A549 (cell line): ENCODE data around the gene NANOS3. TPM values are rescaled to one million over a fixed set of nuclear protein-coding genes. Genes with fewer than 3 reads are reported as not detected.

ENCODE experiments used
- ATAC-seq, 2 experiments: fragments of 200-7000 bp in 1 of 2; fragments of >200 bp in 1 of 2; cut with Nextera tagmentation in 1 of 2; cut with Tn5 transposase in 1 of 2; 3 replicates each; pipeline versions ENCODE4 v1.8.0 to v1.9.1; 2018 to 2020; ENCODE audit warnings: mild to moderate bottlenecking in 1 of 2, moderate library complexity in 1 of 2
- CTCF ChIA-PET: fragments of 300-600 bp; sonication (Branson Sonifier 250); formaldehyde crosslinking; extraction: SDS; loops from one replicate; lab custom pipeline; 2021; ENCODE audit warnings: antibody characterized with exemption, inconsistent platforms; lab: Yijun Ruan, JAX
- POLR2A ChIA-PET: fragments of 350-600 bp; formaldehyde crosslinking; extraction: SDS; loops from one replicate; lab custom pipeline; 2021; ENCODE audit warnings: antibody characterized with exemption, inconsistent platforms; lab: Yijun Ruan, JAX
- DNase-seq, 2 experiments: peaks; one replicate each; pipeline versions ENCODE4 v3.0.0 to v3.0.0-alpha.2; 2011 to 2016; ENCODE audit warnings: low read depth in 1 of 2, low spot score in 1 of 2
- FAIRE-seq: peaks from 2 replicates; lab custom pipeline; 2011; peaks lifted over from hg19 to GRCh38; lab: Jason Lieb, UNC
- H3K27ac ChIP-seq, 2 experiments: fragments of >200 bp; sonication (Bioruptor Twin); formaldehyde crosslinking; 3 replicates each; pipeline ENCODE4 v1.5.1; 2016 to 2017
- H3K4me1 ChIP-seq: fragments of >200 bp; sonication (Bioruptor Twin); formaldehyde crosslinking; 3 replicates; pipeline ENCODE4 v1.6.1; 2016
- H3K4me2 ChIP-seq: fragments of >200 bp; sonication (Bioruptor Twin); formaldehyde crosslinking; 3 replicates; pipeline ENCODE4 v1.6.1; 2016
- H3K4me3 ChIP-seq: fragments of >200 bp; sonication (Bioruptor Twin); formaldehyde crosslinking; 3 replicates; pipeline ENCODE4 v1.5.1; 2016
- H3K9me3 ChIP-seq: fragments of >200 bp; sonication (Bioruptor Twin); formaldehyde crosslinking; 3 replicates; pipeline ENCODE4 v1.6.1; 2016
- BHLHE40 ChIP-seq: IDR thresholded peaks from 2 replicates; pipeline ENCODE4 v1.6.1; 2012; ENCODE audit warnings: low read depth, low read length, inconsistent platforms
- CBX2 ChIP-seq: fragments of 200-600 bp; sonication (generic); IDR thresholded peaks from 2 replicates; pipeline ENCODE4 v1.6.1; 2016; ENCODE audit warnings: low read depth, mild to moderate bottlenecking, borderline replicate concordance
- CHD4 ChIP-seq: fragments of 200-600 bp; sonication (generic); IDR thresholded peaks from 2 replicates; pipeline ENCODE4 v1.6.1; 2016; ENCODE audit warnings: antibody characterized with exemption, mild to moderate bottlenecking, borderline replicate concordance
- CTCF ChIP-seq: fragments of >200 bp; sonication (Bioruptor Twin); formaldehyde crosslinking; IDR thresholded peaks from 3 replicates; pipeline ENCODE4 v1.5.1; 2016
- EHMT2 ChIP-seq: fragments of 200-600 bp; sonication (generic); IDR thresholded peaks from 2 replicates; pipeline ENCODE4 v1.6.1; 2016; ENCODE audit warnings: antibody characterized with exemption, low read depth, mild to moderate bottlenecking, moderate library complexity
- ELK1 ChIP-seq: fragments of 150-350 bp; IDR thresholded peaks from 2 replicates; pipeline ENCODE4 v1.6.1; 2014; ENCODE audit warnings: low read depth, mild to moderate bottlenecking, low read length
- FOSB ChIP-seq: fragments of 250-450 bp; sonication (Bioruptor Pico); IDR thresholded peaks from 2 replicates; pipeline ENCODE4 v1.5.0; 2020; ENCODE audit warnings: mild to moderate bottlenecking, moderate library complexity
- FOXS1 ChIP-seq: fragments of 250-450 bp; sonication (Bioruptor Pico); IDR thresholded peaks from 2 replicates; pipeline ENCODE4 v1.5.0; 2020; ENCODE audit warnings: mild to moderate bottlenecking, moderate library complexity
- HOXA7 ChIP-seq: fragments of 250-450 bp; sonication (Bioruptor Pico); IDR thresholded peaks from 2 replicates; pipeline ENCODE4 v1.5.0; 2020; ENCODE audit warnings: mild to moderate bottlenecking, moderate library complexity
- HOXB5 ChIP-seq: fragments of 250-450 bp; sonication (Bioruptor Pico); IDR thresholded peaks from 2 replicates; pipeline ENCODE4 v1.5.0; 2020; ENCODE audit warnings: mild to moderate bottlenecking, moderate library complexity
- JUN ChIP-seq, 2 experiments: fragments of >200 bp; sonication (Bioruptor Twin); formaldehyde crosslinking; IDR thresholded peaks; 2 replicates in 1 of 2; 3 replicates in 1 of 2; pipeline ENCODE4 v1.6.1; 2016 to 2017
- MAFK ChIP-seq: fragments of 450-650 bp; IDR thresholded peaks from 2 replicates; pipeline ENCODE4 v1.6.1; 2014; ENCODE audit not compliant: partially characterized antibody
- MYC ChIP-seq: IDR thresholded peaks from 2 replicates; pipeline ENCODE4 v1.6.1; 2012; ENCODE audit warnings: mild to moderate bottlenecking, inconsistent platforms, low read length, improper control_type of control experiment, borderline replicate concordance
- NPAS2 ChIP-seq: fragments of 250-450 bp; sonication (Bioruptor Pico); IDR thresholded peaks from 2 replicates; pipeline ENCODE4 v1.8.0; 2022; ENCODE audit warnings: mild to moderate bottlenecking, moderate library complexity, borderline replicate concordance
- PHF8 ChIP-seq: fragments of 200-600 bp; sonication (generic); IDR thresholded peaks from 2 replicates; pipeline ENCODE4 v1.6.1; 2016; ENCODE audit warnings: low read depth, mild to moderate bottlenecking, antibody characterized with exemption, moderate library complexity, borderline replicate concordance
- POLR2AphosphoS2 ChIP-seq: conservative IDR thresholded peaks from 2 replicates; pipeline ENCODE4 v1.6.1; 2012; ENCODE audit warnings: low read length, improper control_type of control experiment, inconsistent platforms
- RAD21 ChIP-seq, 2 experiments: fragments of >200 bp in 1 of 2; sonication (Bioruptor Twin) in 1 of 2; formaldehyde crosslinking in 1 of 2; IDR thresholded peaks in 1 of 2; conservative IDR thresholded peaks in 1 of 2; 2 replicates in 1 of 2; 3 replicates in 1 of 2; pipeline ENCODE4 v1.6.1; 2012 to 2018; ENCODE audit warnings: inconsistent platforms in 1 of 2
- RCOR1 ChIP-seq: fragments of 150-350 bp; IDR thresholded peaks from 2 replicates; pipeline ENCODE4 v1.6.1; 2014; ENCODE audit warnings: antibody characterized with exemption, low read length, low read depth
- RNF2 ChIP-seq: fragments of 200-600 bp; sonication (generic); IDR thresholded peaks from 2 replicates; pipeline ENCODE4 v1.6.1; 2016; ENCODE audit warnings: low read depth, mild to moderate bottlenecking, antibody characterized with exemption, moderate library complexity, borderline replicate concordance
- TP53 ChIP-seq: fragments of 250-450 bp; sonication (Bioruptor Pico); IDR thresholded peaks from 2 replicates; pipeline ENCODE4 v1.5.0; 2021; ENCODE audit warnings: mild to moderate bottlenecking, moderate library complexity
- ZNF302 ChIP-seq: fragments of 250-450 bp; sonication (Bioruptor Pico); IDR thresholded peaks from 2 replicates; pipeline ENCODE4 v1.9.0; 2021; ENCODE audit warnings: inconsistent platforms, mild to moderate bottlenecking, moderate library complexity
- WGBS: methylation state at CpG from one replicate; pipeline ENCODE4 v1.1.6; 2017; ENCODE audit errors: missing lambda C conversion rate; 5-methylcytosine and 5-hydroxymethylcytosine counted together
- polyA minus RNA-seq: library from RNA; depleted of rRNA, polyadenylated mRNA; stranded (reverse); fragments of >200 nt; gene quantifications from 2 replicates; pipeline ENCODE4 v1.2.3, GENCODE V29; 2011; rRNA and poly(A)+ RNA removed
- polyA plus RNA-seq, 4 experiments: library from polyadenylated mRNA; depleted of rRNA in 3 of 4; stranded (reverse); fragments of >200 nt; fragmentation: RNase III in 1 of 4; extraction: RNeasy Plus Mini Kit Qiagen cat#74134 plus additional on column Dnase treatment in 1 of 4; gene quantifications; 2 replicates in 3 of 4; 3 replicates in 1 of 4; pipeline ENCODE4 v1.2.3, GENCODE V29; 2011 to 2017
- TF ChIP-seq, protein P1 (sequence below): fragments of >200 bp; sonication (Bioruptor Twin); formaldehyde crosslinking; IDR thresholded peaks from 3 replicates; pipeline ENCODE4 v1.6.1; 2016
- TF ChIP-seq, protein P2 (sequence below): fragments of 250-450 bp; sonication (Bioruptor Pico); IDR thresholded peaks from 2 replicates; pipeline ENCODE4 v1.5.0; 2020; ENCODE audit warnings: low read depth, mild to moderate bottlenecking, moderate library complexity

NANOS3 gene
- polyA plus RNA-seq (2011; rRNA removed) (0.31 and 0.53 TPM in 2 replicates), polyA plus RNA-seq (2017; fragmentation: RNase III; extraction: RNeasy Plus Mini Kit Qiagen cat#74134 plus additional on column Dnase treatment) (0.78 to 1.2 TPM (median 1.1 TPM) in 3 replicates), polyA minus RNA-seq (not detected in 2 replicates)
- polyA plus RNA-seq (2012; cell fraction: cytosol; rRNA removed): 0.79 and 1.8 TPM in 2 replicates
- polyA plus RNA-seq (2012; cell fraction: nucleus; rRNA removed): 2.4 and 2.7 TPM in 2 replicates

- TF ChIP-seq BHLHE40: no peak
- TF ChIP-seq ELK1: no peak
- TF ChIP-seq, protein P1, sequence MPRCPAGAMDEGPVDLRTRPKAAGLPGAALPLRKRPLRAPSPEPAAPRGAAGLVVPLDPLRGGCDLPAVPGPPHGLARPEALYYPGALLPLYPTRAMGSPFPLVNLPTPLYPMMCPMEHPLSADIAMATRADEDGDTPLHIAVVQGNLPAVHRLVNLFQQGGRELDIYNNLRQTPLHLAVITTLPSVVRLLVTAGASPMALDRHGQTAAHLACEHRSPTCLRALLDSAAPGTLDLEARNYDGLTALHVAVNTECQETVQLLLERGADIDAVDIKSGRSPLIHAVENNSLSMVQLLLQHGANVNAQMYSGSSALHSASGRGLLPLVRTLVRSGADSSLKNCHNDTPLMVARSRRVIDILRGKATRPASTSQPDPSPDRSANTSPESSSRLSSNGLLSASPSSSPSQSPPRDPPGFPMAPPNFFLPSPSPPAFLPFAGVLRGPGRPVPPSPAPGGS: no peak
- no peak for TF ChIP-seq RAD21 (conservative IDR thresholded peaks at IDR 0.05 in 1 of 2, IDR thresholded peaks at IDR 0.05 in 1 of 2)
- TF ChIP-seq, protein P2, sequence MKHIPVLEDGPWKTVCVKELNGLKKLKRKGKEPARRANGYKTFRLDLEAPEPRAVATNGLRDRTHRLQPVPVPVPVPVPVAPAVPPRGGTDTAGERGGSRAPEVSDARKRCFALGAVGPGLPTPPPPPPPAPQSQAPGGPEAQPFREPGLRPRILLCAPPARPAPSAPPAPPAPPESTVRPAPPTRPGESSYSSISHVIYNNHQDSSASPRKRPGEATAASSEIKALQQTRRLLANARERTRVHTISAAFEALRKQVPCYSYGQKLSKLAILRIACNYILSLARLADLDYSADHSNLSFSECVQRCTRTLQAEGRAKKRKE (CRISPR knock-in tag): no peak
- no peak for TF ChIP-seq POLR2AphosphoS2
- no peak for TF ChIP-seq EHMT2
- no peak for TF ChIP-seq RNF2
- no peak for TF ChIP-seq HOXA7 (CRISPR knock-in tag)
- no peak for TF ChIP-seq RCOR1
- TF ChIP-seq JUN (IDR thresholded peaks at IDR 0.05): no peak
- TF ChIP-seq FOXS1: no peak
- no peak for TF ChIP-seq PHF8
- TF ChIP-seq, all 56 proteins: peak for 0
- DNase-seq (no peak), ATAC-seq (no peak), FAIRE-seq (no peak)
- Histone ChIP-seq H3K4me2 (no peak within 1 kb of the TSS), H3K9me3 (no peaks in the 10 kb centered on the region), H3K4me3 (no peak within 1 kb of the TSS), H3K4me1 (peaks cover 24% of the 10 kb centered on the region), H3K27ac (no peak within 1 kb of the TSS; a peak in 1 of 6 replicates)
- ChIA-PET CTCF (interaction anchor here (0.7 to 2.3 kb wide), 6 partner anchors 10 to 471 kb away, joined by 3 to 8 read pairs (median 4); no protein-coding TSS in a partner anchor), POLR2A (no interaction called here)
- WGBS: 49% methylated on average over 4 of the region's 5 CpGs
Measured at GRCh38 chr19:13876834-13877233, at the start of gene NANOS3. NANOS3 (plus strand) TSS chr19:13877134; CDS start chr19:13877249, 115 bp downstream.

DNA sequence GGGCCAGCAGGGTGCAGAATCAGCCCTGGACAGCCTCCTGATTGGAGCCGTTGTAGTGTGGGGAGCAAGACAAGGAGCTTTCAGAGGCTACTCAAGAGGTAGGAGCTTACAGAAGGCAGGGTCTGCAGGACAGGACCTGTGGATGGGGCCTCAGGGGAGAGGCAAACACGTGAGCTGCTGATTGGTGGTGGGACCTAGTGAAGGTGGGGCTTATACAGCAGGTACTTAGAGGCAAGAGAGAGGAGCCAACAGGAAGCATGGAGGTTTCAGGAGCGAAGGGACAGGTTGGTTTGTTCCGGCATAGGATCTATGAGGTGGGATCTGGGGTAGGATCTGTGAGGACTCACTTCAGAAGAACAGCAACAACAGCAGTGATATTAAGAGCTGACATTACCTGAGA, 49.3 kb upstream of the NANOS3 start:
- H3K9me3 ChIP-seq: no peaks in the 10 kb centered on the region
- TF ChIP-seq ZNF302 (CRISPR knock-in tag) (no peak), MYC (no peak), FOSB (CRISPR knock-in tag) (no peak), CTCF (no peak), NPAS2 (CRISPR knock-in tag) (no peak), CBX2 (no peak), RNF2 (no peak), CHD4 (no peak), FOXS1 (no peak), HOXB5 (no peak), TP53 (CRISPR knock-in tag) (no peak), PHF8 (no peak), MAFK (no peak)
- TF ChIP-seq, all 56 proteins: peak for 0
- ATAC-seq: no peak
- Histone ChIP-seq H3K4me1 (peaks cover 2% of the 10 kb centered on the region; the same call in 1 of the 3 replicates), H3K4me2 (no peak overlapping the region), H3K4me3 (no peak overlapping the region), H3K27ac (no peak overlapping the region)
- CTCF ChIA-PET: interaction anchor here (0.7 to 1.7 kb wide), 6 partner anchors 9 to 549 kb away, joined by 3 to 8 read pairs (median 3); no protein-coding TSS in a partner anchor
- no peak for FAIRE-seq
- WGBS: 67% methylated on average over 4 of the region's 4 CpGs
- peak in 1 of 2 experiments; percentile 28 for DNase-seq
- POLR2A ChIA-PET: interaction anchor here (1.6 kb wide), 1 partner anchor 35 kb away, joined by 7 read pairs; no protein-coding TSS in a partner anchor
